GM23338 (cell line): ENCODE results near the gene COTL1. TPM values are rescaled to one million over a fixed set of nuclear protein-coding genes. Genes with fewer than 3 reads are reported as not detected.
A peak's percentile ranks its signal among the peaks of the same experiment; 100 is the strongest.
"Not testable (repeated sequence)": the region's sequence is repeated elsewhere in the genome, so short reads cannot be mapped to it uniquely, and the experiment has no call there.

Source experiments
- ATAC-seq: fragments of 200-7000 bp; cut with Tn5 transposase; 3 replicates; pipeline ENCODE4 v1.9.1; 2020
- DNase-seq: peaks from one replicate; pipeline ENCODE4 v3.0.0-alpha.2; 2015; ENCODE audit warnings: low spot score
- H2AFZ ChIP-seq: fragments of 200-600 bp; sonication (generic); 2 replicates; pipeline ENCODE4 v1.8.0; 2016; ENCODE audit warnings: antibody characterized with exemption, mild to moderate bottlenecking, moderate library complexity
- H3F3A ChIP-seq: fragments of 200-600 bp; sonication (generic); replicated peaks from 2 replicates; pipeline ENCODE4 v1.8.0; 2017; ENCODE audit warnings: antibody characterized with exemption, mixed run types, low read depth
- H3K27ac ChIP-seq: fragments of 200-600 bp; sonication (generic); 2 replicates; pipeline ENCODE4 v1.6.1; 2016; ENCODE audit warnings: low read depth
- H3K27me3 ChIP-seq: fragments of 200-600 bp; sonication (generic); 2 replicates; pipeline ENCODE4 v1.8.0; 2016; ENCODE audit warnings: mild to moderate bottlenecking, mixed run types, moderate library complexity; ENCODE audit not compliant: insufficient read depth
- H3K36me3 ChIP-seq: fragments of 200-600 bp; sonication (generic); 2 replicates; pipeline ENCODE4 v1.8.0; 2016; ENCODE audit warnings: mild to moderate bottlenecking; ENCODE audit not compliant: insufficient read depth
- H3K4me1 ChIP-seq: fragments of 200-600 bp; sonication (generic); 2 replicates; pipeline ENCODE4 v1.8.0; 2016; ENCODE audit warnings: mild to moderate bottlenecking, moderate library complexity; ENCODE audit not compliant: insufficient read depth
- H3K4me2 ChIP-seq: fragments of 200-600 bp; sonication (generic); 2 replicates; pipeline ENCODE4 v1.7.1; 2017; ENCODE audit warnings: mixed run types
- H3K4me3 ChIP-seq: fragments of 200-600 bp; sonication (generic); 2 replicates; pipeline ENCODE4 v1.6.1; 2016; ENCODE audit warnings: mixed run types
- H3K79me2 ChIP-seq: fragments of 200-600 bp; sonication (generic); replicated peaks from 2 replicates; pipeline ENCODE4 v1.8.0; 2017; ENCODE audit warnings: mild to moderate bottlenecking; ENCODE audit not compliant: insufficient read depth
- H3K9me2 ChIP-seq: fragments of 200-600 bp; sonication (generic); 2 replicates; pipeline ENCODE4 v1.8.0; 2017; ENCODE audit not compliant: insufficient read depth
- H4K20me1 ChIP-seq: fragments of 200-600 bp; sonication (generic); replicated peaks from 2 replicates; pipeline ENCODE4 v1.8.0; 2017; ENCODE audit warnings: mild to moderate bottlenecking; ENCODE audit not compliant: insufficient read depth
- H3K27ac Mint-ChIP-seq: 2 replicates; pipeline ENCODE4 v1.8.0; 2020; ENCODE audit warnings: inconsistent platforms, mild to moderate bottlenecking, moderate library complexity, mixed read lengths
- H3K27me3 Mint-ChIP-seq: 3 replicates; pipeline ENCODE4 v1.8.0; 2022; ENCODE audit warnings: low read depth, mild to moderate bottlenecking, moderate library complexity, mixed read lengths, inconsistent platforms; ENCODE audit not compliant: insufficient read depth, poor library complexity
- H3K36me3 Mint-ChIP-seq: 3 replicates; pipeline ENCODE4 v1.8.0; 2021; ENCODE audit warnings: low read depth, mild to moderate bottlenecking, inconsistent platforms, moderate library complexity, mixed read lengths
- H3K4me1 Mint-ChIP-seq: 3 replicates; pipeline ENCODE4 v1.8.0; 2020; ENCODE audit warnings: mild to moderate bottlenecking, inconsistent platforms, mixed read lengths
- H3K4me3 Mint-ChIP-seq: 3 replicates; pipeline ENCODE4 v1.8.0; 2021; ENCODE audit warnings: moderate library complexity, mild to moderate bottlenecking, inconsistent platforms, mixed read lengths
- H3K9me3 Mint-ChIP-seq: 3 replicates; pipeline ENCODE4 v1.8.0; 2020; ENCODE audit warnings: moderate library complexity, mild to moderate bottlenecking, inconsistent platforms, mixed read lengths
- CREB1 ChIP-seq: fragments of 250-450 bp; sonication (Bioruptor Pico); IDR thresholded peaks from 2 replicates; pipeline ENCODE4 v1.5.0; 2020; ENCODE audit warnings: low read depth, mild to moderate bottlenecking, moderate library complexity
- EZH2 ChIP-seq: fragments of 200-600 bp; sonication (generic); IDR thresholded peaks from one replicate; pipeline ENCODE4 v1.8.0; 2017; ENCODE audit warnings: antibody characterized with exemption, mild to moderate bottlenecking, low read depth; ENCODE audit not compliant: unreplicated experiment
- EZH2phosphoT487 ChIP-seq: fragments of 200-600 bp; sonication (generic); IDR thresholded peaks from one replicate; pipeline ENCODE4 v1.8.1; 2018; ENCODE audit warnings: antibody characterized with exemption; ENCODE audit not compliant: unreplicated experiment
- JUNB ChIP-seq: IDR thresholded peaks from one replicate; pipeline ENCODE4 v1.6.1; 2016; ENCODE audit warnings: antibody characterized with exemption; ENCODE audit not compliant: unreplicated experiment
- NANOG ChIP-seq: IDR thresholded peaks from 2 replicates; pipeline ENCODE4 v1.6.1; 2016; ENCODE audit warnings: antibody characterized with exemption, borderline replicate concordance
- POLR2AphosphoS5 ChIP-seq: IDR thresholded peaks from 2 replicates; pipeline ENCODE4 v1.6.1; 2016; ENCODE audit warnings: antibody characterized with exemption, low read depth
- STAT1 ChIP-seq: IDR thresholded peaks from one replicate; pipeline ENCODE4 v1.6.1; 2016; ENCODE audit warnings: antibody characterized with exemption; ENCODE audit not compliant: unreplicated experiment
- ZNF114 ChIP-seq: fragments of 250-450 bp; sonication (Bioruptor Pico); IDR thresholded peaks from 2 replicates; pipeline ENCODE4 v1.5.0; 2020; ENCODE audit warnings: mild to moderate bottlenecking, moderate library complexity
- ZNF331 ChIP-seq: fragments of 250-450 bp; sonication (Bioruptor Pico); IDR thresholded peaks from 2 replicates; pipeline ENCODE4 v1.5.0; 2020; ENCODE audit warnings: low read depth, mild to moderate bottlenecking, moderate library complexity
- polyA plus RNA-seq: library from polyadenylated mRNA; unstranded; fragments of >200 nt; fragmentation: Nextera tagmentation; extraction: Ambion mirVana; gene quantifications from 2 replicates; pipeline ENCODE4 v1.2.1, GENCODE V29; 2016
- total RNA-seq: library from RNA; depleted of rRNA; stranded (reverse); fragments of >200 nt; shearing (Covaris generic); gene quantifications from 2 replicates; pipeline ENCODE4 v1.2.3, GENCODE V29; 2014
- TF ChIP-seq, protein P1 (sequence below): IDR thresholded peaks from 2 replicates; pipeline ENCODE4 v1.6.1; 2016; ENCODE audit warnings: antibody characterized with exemption
- TF ChIP-seq, protein P2 (sequence below): fragments of 250-450 bp; sonication (Bioruptor Pico); IDR thresholded peaks from 2 replicates; pipeline ENCODE4 v1.5.0; 2020; ENCODE audit warnings: mild to moderate bottlenecking, moderate library complexity

The COTL1 gene
- total and polyA plus RNA-seq, 2 experiments from 2014 or later: 117 to 166 TPM

DNA sequence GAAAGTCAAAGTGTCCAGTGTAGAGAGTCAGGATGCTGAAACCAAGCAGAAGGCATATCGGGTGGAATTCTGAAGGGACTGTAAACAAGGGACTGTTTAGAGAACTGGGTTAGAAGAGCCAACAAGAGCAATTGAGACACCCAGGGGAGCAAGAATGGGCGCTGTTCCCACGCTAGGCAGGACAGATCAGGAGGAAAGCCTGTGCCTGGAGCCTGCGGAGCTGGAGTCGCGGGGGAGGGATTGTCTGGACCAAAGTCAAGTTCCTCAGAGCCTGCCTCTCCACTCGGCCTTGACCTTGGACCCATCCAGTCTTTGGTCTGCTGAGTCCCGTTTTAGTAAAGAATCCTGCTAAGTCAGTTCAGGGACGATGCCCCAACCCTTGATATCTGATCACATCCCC, 15.7 kb upstream of the COTL1 start (continued):
- TF ChIP-seq, protein P1, sequence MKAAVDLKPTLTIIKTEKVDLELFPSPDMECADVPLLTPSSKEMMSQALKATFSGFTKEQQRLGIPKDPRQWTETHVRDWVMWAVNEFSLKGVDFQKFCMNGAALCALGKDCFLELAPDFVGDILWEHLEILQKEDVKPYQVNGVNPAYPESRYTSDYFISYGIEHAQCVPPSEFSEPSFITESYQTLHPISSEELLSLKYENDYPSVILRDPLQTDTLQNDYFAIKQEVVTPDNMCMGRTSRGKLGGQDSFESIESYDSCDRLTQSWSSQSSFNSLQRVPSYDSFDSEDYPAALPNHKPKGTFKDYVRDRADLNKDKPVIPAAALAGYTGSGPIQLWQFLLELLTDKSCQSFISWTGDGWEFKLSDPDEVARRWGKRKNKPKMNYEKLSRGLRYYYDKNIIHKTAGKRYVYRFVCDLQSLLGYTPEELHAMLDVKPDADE: no peak
- no peak for TF ChIP-seq NANOG
- no peak for TF ChIP-seq POLR2AphosphoS5
- no peak for TF ChIP-seq CREB1
- no peak for TF ChIP-seq ZNF114 (CRISPR knock-in tag)

DNA sequence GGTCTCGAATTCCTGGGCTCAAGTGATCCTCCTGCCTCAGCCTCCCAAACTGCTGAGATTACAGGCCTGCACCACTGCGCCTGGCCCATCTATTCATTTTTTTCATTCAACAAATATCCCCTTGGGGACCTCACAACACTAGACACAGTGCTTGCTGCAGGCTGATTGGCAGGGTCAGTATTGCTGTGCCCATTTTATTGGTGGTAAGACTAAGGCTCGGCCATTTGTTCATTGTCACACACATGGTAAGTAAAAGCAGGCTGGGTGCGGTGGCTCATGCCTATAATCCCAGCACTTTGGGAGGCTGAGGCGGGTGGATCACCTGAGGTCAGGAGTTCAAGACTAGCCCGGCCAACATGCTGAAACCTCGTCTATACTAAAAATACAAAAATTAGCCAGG, 15.0 kb upstream of the COTL1 start:
- not testable (repeated sequence) for H3K36me3 ChIP-seq, H3K27ac ChIP-seq, H3K79me2 ChIP-seq, H3K4me1 Mint-ChIP-seq, H3F3A ChIP-seq, H3K4me2 ChIP-seq, H2AFZ ChIP-seq, H3K4me3 ChIP-seq, H3K27me3 Mint-ChIP-seq, H3K27me3 ChIP-seq, H3K4me3 Mint-ChIP-seq, H3K9me2 ChIP-seq, ATAC-seq, H4K20me1 ChIP-seq, DNase-seq, H3K9me3 Mint-ChIP-seq, H3K36me3 Mint-ChIP-seq, H3K27ac Mint-ChIP-seq, H3K4me1 ChIP-seq

DNA sequence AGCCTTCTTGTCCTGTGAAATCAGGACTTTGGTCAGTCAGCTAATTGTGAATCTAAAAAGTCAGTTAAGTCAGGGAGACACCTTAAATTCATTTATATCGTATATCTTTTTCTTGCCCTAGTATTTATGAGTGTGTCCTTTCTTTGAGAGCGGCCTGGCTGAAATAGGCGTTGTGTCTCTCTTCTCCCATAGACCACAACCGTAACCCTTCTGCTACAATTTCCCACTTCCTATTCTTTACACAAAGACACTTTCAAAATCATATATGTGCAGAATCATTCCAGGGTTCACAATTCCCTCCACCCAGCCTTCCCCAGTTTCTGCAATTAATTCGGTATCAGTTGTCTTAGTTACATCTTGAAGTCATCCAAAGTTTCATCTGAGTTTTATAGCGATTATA, 14.0 kb upstream of the COTL1 start:
- Histone ChIP-seq H3K27ac (no peak overlapping the region), H3F3A (no peaks in the 10 kb centered on the region), H3K36me3 (no peaks in the 10 kb centered on the region), H4K20me1 (no peaks in the 10 kb centered on the region), H3K27me3 (no peaks in the 10 kb centered on the region), H3K79me2 (no peaks in the 10 kb centered on the region), H3K9me2 (no peaks in the 10 kb centered on the region), H3K4me3 (no peak overlapping the region), H3K4me2 (no peak overlapping the region), H3K4me1 (0 out of 2 replicates have a peak, but pooled peaks cover 5% of the 10 kb centered on the region), H2AFZ (peak overlapping the region; percentile 28; the same call in 1 of the 2 replicates)
- H3K36me3 Mint-ChIP-seq: no peaks in the 10 kb centered on the region
- no peak overlapping the region for H3K4me3 Mint-ChIP-seq
- peaks cover 9% of the 10 kb centered on the region; the same call in 2 of the 3 replicates for H3K4me1 Mint-ChIP-seq
- DNase-seq: no peak
- no peaks in the 10 kb centered on the region for H3K9me3 Mint-ChIP-seq
- no peak for ATAC-seq
- H3K27me3 Mint-ChIP-seq: no peaks in the 10 kb centered on the region
- no peak overlapping the region for H3K27ac Mint-ChIP-seq
- TF ChIP-seq, protein P2, sequence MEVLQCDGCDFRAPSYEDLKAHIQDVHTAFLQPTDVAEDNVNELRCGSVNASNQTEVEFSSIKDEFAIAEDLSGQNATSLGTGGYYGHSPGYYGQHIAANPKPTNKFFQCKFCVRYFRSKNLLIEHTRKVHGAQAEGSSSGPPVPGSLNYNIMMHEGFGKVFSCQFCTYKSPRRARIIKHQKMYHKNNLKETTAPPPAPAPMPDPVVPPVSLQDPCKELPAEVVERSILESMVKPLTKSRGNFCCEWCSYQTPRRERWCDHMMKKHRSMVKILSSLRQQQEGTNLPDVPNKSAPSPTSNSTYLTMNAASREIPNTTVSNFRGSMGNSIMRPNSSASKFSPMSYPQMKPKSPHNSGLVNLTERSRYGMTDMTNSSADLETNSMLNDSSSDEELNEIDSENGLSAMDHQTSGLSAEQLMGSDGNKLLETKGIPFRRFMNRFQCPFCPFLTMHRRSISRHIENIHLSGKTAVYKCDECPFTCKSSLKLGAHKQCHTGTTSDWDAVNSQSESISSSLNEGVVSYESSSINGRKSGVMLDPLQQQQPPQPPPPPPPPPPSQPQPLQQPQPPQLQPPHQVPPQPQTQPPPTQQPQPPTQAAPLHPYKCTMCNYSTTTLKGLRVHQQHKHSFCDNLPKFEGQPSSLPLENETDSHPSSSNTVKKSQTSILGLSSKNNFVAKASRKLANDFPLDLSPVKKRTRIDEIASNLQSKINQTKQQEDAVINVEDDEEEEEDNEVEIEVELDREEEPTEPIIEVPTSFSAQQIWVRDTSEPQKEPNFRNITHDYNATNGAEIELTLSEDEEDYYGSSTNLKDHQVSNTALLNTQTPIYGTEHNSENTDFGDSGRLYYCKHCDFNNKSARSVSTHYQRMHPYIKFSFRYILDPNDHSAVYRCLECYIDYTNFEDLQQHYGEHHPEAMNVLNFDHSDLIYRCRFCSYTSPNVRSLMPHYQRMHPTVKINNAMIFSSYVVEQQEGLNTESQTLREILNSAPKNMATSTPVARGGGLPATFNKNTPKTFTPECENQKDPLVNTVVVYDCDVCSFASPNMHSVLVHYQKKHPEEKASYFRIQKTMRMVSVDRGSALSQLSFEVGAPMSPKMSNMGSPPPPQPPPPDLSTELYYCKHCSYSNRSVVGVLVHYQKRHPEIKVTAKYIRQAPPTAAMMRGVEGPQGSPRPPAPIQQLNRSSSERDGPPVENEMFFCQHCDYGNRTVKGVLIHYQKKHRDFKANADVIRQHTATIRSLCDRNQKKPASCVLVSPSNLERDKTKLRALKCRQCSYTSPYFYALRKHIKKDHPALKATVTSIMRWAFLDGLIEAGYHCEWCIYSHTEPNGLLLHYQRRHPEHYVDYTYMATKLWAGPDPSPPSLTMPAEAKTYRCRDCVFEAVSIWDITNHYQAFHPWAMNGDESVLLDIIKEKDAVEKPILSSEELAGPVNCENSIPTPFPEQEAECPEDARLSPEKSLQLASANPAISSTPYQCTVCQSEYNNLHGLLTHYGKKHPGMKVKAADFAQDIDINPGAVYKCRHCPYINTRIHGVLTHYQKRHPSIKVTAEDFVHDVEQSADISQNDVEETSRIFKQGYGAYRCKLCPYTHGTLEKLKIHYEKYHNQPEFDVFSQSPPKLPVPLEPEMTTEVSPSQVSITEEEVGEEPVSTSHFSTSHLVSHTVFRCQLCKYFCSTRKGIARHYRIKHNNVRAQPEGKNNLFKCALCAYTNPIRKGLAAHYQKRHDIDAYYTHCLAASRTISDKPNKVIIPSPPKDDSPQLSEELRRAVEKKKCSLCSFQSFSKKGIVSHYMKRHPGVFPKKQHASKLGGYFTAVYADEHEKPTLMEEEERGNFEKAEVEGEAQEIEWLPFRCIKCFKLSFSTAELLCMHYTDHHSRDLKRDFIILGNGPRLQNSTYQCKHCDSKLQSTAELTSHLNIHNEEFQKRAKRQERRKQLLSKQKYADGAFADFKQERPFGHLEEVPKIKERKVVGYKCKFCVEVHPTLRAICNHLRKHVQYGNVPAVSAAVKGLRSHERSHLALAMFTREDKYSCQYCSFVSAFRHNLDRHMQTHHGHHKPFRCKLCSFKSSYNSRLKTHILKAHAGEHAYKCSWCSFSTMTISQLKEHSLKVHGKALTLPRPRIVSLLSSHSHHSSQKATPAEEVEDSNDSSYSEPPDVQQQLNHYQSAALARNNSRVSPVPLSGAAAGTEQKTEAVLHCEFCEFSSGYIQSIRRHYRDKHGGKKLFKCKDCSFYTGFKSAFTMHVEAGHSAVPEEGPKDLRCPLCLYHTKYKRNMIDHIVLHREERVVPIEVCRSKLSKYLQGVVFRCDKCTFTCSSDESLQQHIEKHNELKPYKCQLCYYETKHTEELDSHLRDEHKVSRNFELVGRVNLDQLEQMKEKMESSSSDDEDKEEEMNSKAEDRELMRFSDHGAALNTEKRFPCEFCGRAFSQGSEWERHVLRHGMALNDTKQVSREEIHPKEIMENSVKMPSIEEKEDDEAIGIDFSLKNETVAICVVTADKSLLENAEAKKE (CRISPR knock-in tag): no peak
- no peak for TF ChIP-seq ZNF114 (CRISPR knock-in tag)
- no peak for TF ChIP-seq STAT1
- TF ChIP-seq POLR2AphosphoS5: no peak
- TF ChIP-seq CREB1: no peak
- TF ChIP-seq NANOG: no peak
- TF ChIP-seq JUNB: no peak
- TF ChIP-seq, protein P1: no peak
- no peak for TF ChIP-seq EZH2
- no peak for TF ChIP-seq EZH2phosphoT487
- TF ChIP-seq ZNF331 (CRISPR knock-in tag): no peak
